H1 (cell line): ENCODE results near the gene BSCL2.

Source experiments
- ASH2L ChIP-seq: fragments of 200-600, 300-600 bp; sonication (generic); IDR thresholded peaks from one replicate; pipeline ENCODE4 v1.7.1; 2017; ENCODE audit warnings: low read length
- CHD1 ChIP-seq: IDR thresholded peaks from 2 replicates; pipeline ENCODE4 v1.6.1; 2012; ENCODE audit warnings: low read depth, low read length, improper control_type of control experiment
- CREB1 ChIP-seq: IDR thresholded peaks from 2 replicates; pipeline ENCODE4 v1.6.1; 2012; ENCODE audit warnings: inconsistent platforms
- EP300 ChIP-seq, 2 experiments: IDR thresholded peaks; 1 replicate in 1 of 2; 2 replicates in 1 of 2; pipeline ENCODE4 v1.6.1; 2011 to 2012; ENCODE audit warnings: low read depth in 2 of 2, low read length in 2 of 2, mild to moderate bottlenecking in 2 of 2, borderline replicate concordance in 1 of 2, inconsistent platforms in 1 of 2, moderate library complexity in 1 of 2
- EZH2 ChIP-seq: fragments of 200-600 bp; sonication (generic); IDR thresholded peaks from 2 replicates; pipeline ENCODE4 v1.7.1; 2012; ENCODE audit warnings: low read depth, mild to moderate bottlenecking, moderate library complexity, low read length, inconsistent platforms; ENCODE audit not compliant: severe bottlenecking
- PHF8 ChIP-seq: fragments of 200-600 bp; sonication (generic); conservative IDR thresholded peaks from 2 replicates; pipeline ENCODE4 v1.7.1; 2012; ENCODE audit warnings: low read depth, mild to moderate bottlenecking, inconsistent platforms, low read length, moderate library complexity
- POLR2A ChIP-seq, 2 experiments: IDR thresholded peaks; 1 replicate in 1 of 2; 2 replicates in 1 of 2; pipeline ENCODE4 v1.6.1; 2011; ENCODE audit warnings: low read depth in 2 of 2, low read length in 2 of 2, mild to moderate bottlenecking in 2 of 2; ENCODE audit errors: control extremely low read depth in 1 of 2
- TF ChIP-seq, protein P1 (sequence below), 3 experiments: IDR thresholded peaks; 1 replicate in 2 of 3; 2 replicates in 1 of 3; pipeline versions ENCODE4 v1.5.1 to v1.6.1; 2011; ENCODE audit warnings: low read length in 3 of 3, mild to moderate bottlenecking in 3 of 3, inconsistent platforms in 2 of 3, low read depth in 1 of 3, moderate library complexity in 1 of 3; ENCODE audit not compliant: insufficient read depth in 1 of 3; ENCODE audit errors: control extremely low read depth in 1 of 3
- TF ChIP-seq, protein P2 (sequence below): IDR thresholded peaks from 2 replicates; pipeline ENCODE4 v1.6.1; 2011; ENCODE audit warnings: low read depth, mild to moderate bottlenecking, low read length; ENCODE audit not compliant: insufficient read depth

DNA sequence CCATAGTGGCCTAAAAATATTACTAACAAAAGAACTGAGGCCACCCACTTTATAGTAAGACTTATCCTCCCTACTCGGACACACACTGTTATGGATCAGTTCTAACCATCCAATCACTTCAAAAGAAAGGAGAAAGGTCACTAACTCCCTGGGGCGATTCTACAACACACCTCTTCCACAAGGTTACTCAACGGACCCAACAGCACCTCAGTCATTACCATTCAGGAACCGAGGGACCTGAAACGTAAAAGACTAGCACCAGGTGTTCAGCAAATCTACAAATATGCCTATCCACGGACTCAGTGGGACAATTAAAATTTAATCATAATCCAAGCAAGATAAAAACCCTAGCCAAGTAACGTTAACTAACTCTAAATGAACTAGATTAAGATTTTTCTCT, 18.4 kb upstream of the BSCL2 start:
- TF ChIP-seq, protein P1, sequence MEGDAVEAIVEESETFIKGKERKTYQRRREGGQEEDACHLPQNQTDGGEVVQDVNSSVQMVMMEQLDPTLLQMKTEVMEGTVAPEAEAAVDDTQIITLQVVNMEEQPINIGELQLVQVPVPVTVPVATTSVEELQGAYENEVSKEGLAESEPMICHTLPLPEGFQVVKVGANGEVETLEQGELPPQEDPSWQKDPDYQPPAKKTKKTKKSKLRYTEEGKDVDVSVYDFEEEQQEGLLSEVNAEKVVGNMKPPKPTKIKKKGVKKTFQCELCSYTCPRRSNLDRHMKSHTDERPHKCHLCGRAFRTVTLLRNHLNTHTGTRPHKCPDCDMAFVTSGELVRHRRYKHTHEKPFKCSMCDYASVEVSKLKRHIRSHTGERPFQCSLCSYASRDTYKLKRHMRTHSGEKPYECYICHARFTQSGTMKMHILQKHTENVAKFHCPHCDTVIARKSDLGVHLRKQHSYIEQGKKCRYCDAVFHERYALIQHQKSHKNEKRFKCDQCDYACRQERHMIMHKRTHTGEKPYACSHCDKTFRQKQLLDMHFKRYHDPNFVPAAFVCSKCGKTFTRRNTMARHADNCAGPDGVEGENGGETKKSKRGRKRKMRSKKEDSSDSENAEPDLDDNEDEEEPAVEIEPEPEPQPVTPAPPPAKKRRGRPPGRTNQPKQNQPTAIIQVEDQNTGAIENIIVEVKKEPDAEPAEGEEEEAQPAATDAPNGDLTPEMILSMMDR (IDR thresholded peaks at IDR 0.05; ENCODE audit: control extremely low read depth in 1 of 3, insufficient read depth in 1 of 3, low read depth in 1 of 3, low read length in 3 of 3) = no peak
- TF ChIP-seq PHF8 = no peak
- TF ChIP-seq CHD1 = no peak
- TF ChIP-seq EP300 (IDR thresholded peaks at IDR 0.05; ENCODE audit: borderline replicate concordance in 1 of 2, low read depth in 2 of 2, low read length in 2 of 2) = no peak
- no peak for TF ChIP-seq POLR2A (IDR thresholded peaks at IDR 0.05; ENCODE audit: control extremely low read depth in 1 of 2, low read depth in 2 of 2, low read length in 2 of 2)
- no peak for TF ChIP-seq EZH2
- TF ChIP-seq, protein P2, sequence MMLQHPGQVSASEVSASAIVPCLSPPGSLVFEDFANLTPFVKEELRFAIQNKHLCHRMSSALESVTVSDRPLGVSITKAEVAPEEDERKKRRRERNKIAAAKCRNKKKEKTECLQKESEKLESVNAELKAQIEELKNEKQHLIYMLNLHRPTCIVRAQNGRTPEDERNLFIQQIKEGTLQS = no peak
- TF ChIP-seq ASH2L = no peak
- TF ChIP-seq CREB1 = no peak
